ENCODE results near the gene CGB5.

DNA sequence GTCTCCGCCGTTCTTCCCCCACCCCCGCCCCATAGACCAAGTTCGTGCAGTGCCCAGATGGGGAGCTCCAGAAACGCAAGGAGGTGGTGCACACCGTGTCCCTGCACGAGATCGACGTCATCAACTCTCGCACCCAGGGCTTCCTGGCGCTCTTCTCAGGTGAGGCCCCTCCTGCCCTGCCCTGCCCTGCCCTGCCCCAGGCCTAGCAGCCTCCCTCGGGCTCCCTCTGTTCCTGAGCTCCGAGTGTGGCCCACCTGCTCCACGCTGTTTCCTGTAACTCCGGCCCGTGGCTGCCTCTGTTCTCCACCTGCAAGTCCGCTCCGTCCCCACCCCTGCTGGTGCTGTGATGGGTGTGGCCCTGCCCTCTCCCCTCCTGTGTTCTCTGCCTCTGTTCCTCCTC lies 33.2 kb upstream of the CGB5 start:
- TF ChIP-seq, protein P1, sequence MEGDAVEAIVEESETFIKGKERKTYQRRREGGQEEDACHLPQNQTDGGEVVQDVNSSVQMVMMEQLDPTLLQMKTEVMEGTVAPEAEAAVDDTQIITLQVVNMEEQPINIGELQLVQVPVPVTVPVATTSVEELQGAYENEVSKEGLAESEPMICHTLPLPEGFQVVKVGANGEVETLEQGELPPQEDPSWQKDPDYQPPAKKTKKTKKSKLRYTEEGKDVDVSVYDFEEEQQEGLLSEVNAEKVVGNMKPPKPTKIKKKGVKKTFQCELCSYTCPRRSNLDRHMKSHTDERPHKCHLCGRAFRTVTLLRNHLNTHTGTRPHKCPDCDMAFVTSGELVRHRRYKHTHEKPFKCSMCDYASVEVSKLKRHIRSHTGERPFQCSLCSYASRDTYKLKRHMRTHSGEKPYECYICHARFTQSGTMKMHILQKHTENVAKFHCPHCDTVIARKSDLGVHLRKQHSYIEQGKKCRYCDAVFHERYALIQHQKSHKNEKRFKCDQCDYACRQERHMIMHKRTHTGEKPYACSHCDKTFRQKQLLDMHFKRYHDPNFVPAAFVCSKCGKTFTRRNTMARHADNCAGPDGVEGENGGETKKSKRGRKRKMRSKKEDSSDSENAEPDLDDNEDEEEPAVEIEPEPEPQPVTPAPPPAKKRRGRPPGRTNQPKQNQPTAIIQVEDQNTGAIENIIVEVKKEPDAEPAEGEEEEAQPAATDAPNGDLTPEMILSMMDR (IDR thresholded peaks at IDR 0.05), result no peak
- TF ChIP-seq POLR2A (IDR thresholded peaks at IDR 0.05), result no peak
